ENCODE results near the gene RAB10.

DNA sequence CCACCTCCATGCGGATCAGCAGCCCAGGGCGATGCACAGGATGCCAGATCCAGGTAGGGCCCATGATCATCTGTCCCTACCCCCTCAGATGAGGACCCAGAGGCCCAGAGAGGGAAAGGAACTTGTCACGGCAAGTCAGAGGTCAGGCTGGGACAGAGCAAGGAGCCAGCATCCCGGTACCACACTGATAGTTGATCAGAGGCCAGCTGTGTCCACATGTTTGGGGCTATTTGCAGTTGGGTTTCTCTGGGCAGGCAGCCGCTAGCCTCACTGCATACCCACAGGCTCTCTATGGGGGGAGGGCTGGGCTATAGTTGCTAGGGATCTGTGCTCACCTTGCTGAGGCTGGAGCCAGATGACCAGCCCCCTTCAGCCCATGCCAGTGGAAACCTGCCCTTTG is 148.6 kb downstream of the RAB10 start:
- TF ChIP-seq CTCF (IDR thresholded peaks at IDR 0.05) (no peak), POLR2A (IDR thresholded peaks at IDR 0.05) (no peak)

All from thyroid gland (tissue), 4 donors.